Activated naive CD8-positive, alpha-beta T cell treated with anti-CD3 and anti-CD28 coated beads for 36 hours (primary cell): ENCODE results near the gene ZFYVE26. TPM values are rescaled to one million over a fixed set of nuclear protein-coding genes. Genes with fewer than 3 reads are reported as not detected.

Source experiments
- DNase-seq: peaks from one replicate; pipeline ENCODE4 v3.0.0; 2021
- H3K27ac Mint-ChIP-seq: one replicate; pipeline ENCODE4 v1.8.0; 2022; ENCODE audit warnings: mild to moderate bottlenecking, moderate library complexity, mixed read lengths
- H3K27me3 Mint-ChIP-seq: one replicate; pipeline ENCODE4 v1.8.0; 2022; ENCODE audit warnings: mild to moderate bottlenecking, mixed read lengths
- H3K36me3 Mint-ChIP-seq: one replicate; pipeline ENCODE4 v1.8.0; 2021; ENCODE audit warnings: mild to moderate bottlenecking, mixed read lengths
- H3K4me1 Mint-ChIP-seq: one replicate; pipeline ENCODE4 v1.8.0; 2021; ENCODE audit warnings: mixed read lengths
- H3K4me3 Mint-ChIP-seq: one replicate; pipeline ENCODE4 v1.8.0; 2022; ENCODE audit warnings: mild to moderate bottlenecking, moderate library complexity, mixed read lengths
- H3K9me3 Mint-ChIP-seq: one replicate; pipeline ENCODE4 v1.8.0; 2022; ENCODE audit warnings: mixed read lengths
- total RNA-seq, 2 experiments: library from RNA; stranded (reverse); gene quantifications; one replicate each; pipeline ENCODE4 v1.2.3, GENCODE V29; 2021

ZFYVE26 gene
- 10 to 100 TPM; 18.2 to 20.0 TPM for total RNA-seq

DNA sequence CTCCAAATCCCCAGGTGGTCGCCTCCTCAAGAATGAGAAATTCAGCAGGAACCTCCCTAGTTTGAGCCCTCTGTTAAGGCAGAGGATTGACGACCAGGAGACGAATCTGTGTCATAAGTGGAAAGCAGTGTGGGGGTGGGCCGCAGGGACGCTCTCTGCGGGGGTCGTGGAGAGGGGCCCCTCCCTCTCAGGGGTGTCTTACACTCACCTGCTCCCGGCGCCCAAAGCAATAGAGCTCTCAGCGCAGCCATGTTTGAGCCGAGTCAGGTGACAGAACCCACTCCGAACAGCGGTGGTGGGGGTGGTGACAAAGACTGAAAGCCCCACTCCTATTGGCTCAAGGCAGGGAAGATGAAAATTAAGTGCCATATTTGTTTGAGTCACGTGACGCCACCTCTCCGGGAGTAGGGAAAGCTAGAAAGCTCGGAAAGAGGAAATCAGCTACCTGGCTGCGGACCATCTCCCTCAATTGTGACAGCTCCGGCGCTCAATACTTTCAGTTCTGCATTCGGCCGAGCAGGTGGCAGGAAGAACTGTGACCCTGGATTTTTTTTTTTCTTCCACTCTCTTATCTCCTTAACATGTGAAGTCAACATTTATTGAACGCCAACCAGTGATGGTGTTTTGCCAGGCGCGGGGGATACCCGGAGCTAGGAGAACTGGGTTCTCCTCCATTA is at the start of gene ZFYVE26:
Gene ZFYVE26, minus strand, starts transcription at position 265 of the 677 bp plus-strand sequence. CDS start 627 bp downstream, outside the sequence.
- Mint-ChIP-seq H3K4me1 (peaks cover 38% of the 10 kb centered on the region), H3K36me3 (peaks cover 12% of the 10 kb centered on the region), H3K27me3 (no peaks in the 10 kb centered on the region), H3K27ac (peak within 1 kb of the TSS; percentile 85), H3K9me3 (no peaks in the 10 kb centered on the region), H3K4me3 (peak within 1 kb of the TSS; percentile 87)
- peak; percentile 88 for DNase-seq

- no peaks in the 10 kb centered on the region for H3K9me3 Mint-ChIP-seq
- H3K27ac Mint-ChIP-seq = no peak overlapping the region
- H3K27me3 Mint-ChIP-seq = no peaks in the 10 kb centered on the region
- no peak overlapping the region for H3K4me3 Mint-ChIP-seq
- peaks cover 19% of the 10 kb centered on the region for H3K4me1 Mint-ChIP-seq
- no peak for DNase-seq
- peaks cover 17% of the 10 kb centered on the region for H3K36me3 Mint-ChIP-seq
These were observed 46.8 kb upstream of the ZFYVE26 start for GRCh38 chr14:67863223-67863622.

DNA sequence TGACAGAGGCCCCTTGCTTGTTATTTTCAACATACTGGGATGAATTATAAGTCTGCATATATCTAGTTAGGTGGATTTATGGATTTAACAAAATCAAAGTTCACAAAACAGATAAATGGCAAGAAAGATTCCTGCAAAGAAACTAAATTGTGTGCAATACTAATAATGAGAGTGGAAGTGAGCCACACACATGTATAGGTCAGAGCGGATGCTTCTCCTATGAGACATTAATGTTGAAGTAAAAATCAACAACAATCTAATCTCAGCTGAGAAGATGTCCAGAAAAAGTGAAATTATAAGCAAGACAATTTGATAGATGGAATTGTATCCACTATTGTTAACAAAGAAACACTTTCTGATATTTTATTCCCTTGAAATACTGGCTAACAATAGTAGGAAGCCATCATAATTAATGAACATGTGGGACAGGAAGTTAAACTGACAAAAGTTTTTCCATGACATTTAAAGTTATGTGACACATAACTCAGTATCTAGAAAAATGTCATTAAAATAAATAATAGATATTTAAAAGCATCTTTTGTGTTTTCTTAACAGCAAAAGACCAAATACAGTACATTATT is 42.9 kb upstream of the ZFYVE26 start:
- Mint-ChIP-seq H3K27me3 (no peaks in the 10 kb centered on the region), H3K9me3 (no peaks in the 10 kb centered on the region), H3K36me3 (no peaks in the 10 kb centered on the region), H3K4me3 (no peak overlapping the region), H3K4me1 (peaks cover 17% of the 10 kb centered on the region), H3K27ac (no peak overlapping the region)
- DNase-seq = no peak

GRCh38 chr14:67857778-67858350 is 41.5 kb upstream of the ZFYVE26 start:
- no peak overlapping the region for H3K27ac Mint-ChIP-seq

DNA sequence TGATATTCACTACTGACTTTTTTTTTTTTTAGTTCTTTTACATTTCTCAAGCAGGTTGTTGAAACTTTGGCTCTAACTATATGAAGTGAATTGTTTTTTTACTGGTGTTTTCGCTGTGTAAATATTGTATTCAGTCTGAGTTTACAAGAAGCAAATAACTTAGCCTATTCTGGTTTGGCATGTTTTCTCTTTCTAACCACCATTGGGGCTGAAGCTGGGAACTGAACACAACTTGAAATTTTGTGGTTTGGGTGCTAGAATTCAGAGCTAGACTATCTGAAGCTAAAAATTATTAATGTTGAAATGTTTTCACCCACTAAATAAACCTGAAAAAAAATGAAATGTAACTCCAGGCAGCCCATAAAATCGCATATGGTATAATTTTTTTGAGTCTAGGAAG is 40.4 kb upstream of the ZFYVE26 start:
- Mint-ChIP-seq H3K27ac (no peak overlapping the region), H3K4me1 (peaks cover 23% of the 10 kb centered on the region), H3K27me3 (no peaks in the 10 kb centered on the region), H3K9me3 (no peaks in the 10 kb centered on the region), H3K4me3 (no peak overlapping the region), H3K36me3 (no peaks in the 10 kb centered on the region)
- no peak for DNase-seq

More at GRCh38 chr14:67857778-67858350, 41.5 kb upstream of the ZFYVE26 start:
- H3K4me1 Mint-ChIP-seq = peaks cover 21% of the 10 kb centered on the region
- H3K4me3 Mint-ChIP-seq = no peak overlapping the region
- H3K36me3 Mint-ChIP-seq = no peaks in the 10 kb centered on the region
- H3K27me3 Mint-ChIP-seq = no peaks in the 10 kb centered on the region
- no peak for DNase-seq
- H3K9me3 Mint-ChIP-seq = no peaks in the 10 kb centered on the region

DNA sequence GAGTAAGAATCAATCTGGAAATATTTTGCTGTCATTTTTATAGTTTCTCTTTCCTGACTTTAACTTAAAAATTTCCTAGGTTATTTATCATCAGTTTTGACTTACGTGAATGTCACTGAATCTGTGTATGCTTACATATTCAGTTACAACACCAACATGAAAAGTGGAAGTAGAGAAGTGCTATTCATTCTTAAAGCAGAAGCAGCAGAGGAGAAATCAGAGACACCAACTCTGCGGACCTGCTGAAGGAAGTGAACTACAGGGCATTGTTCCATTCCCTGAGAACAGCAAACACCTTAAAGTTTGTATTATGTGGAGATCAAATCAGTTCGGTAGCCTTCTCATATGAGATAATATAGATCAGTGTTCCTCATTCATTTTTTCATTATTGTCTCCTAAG is 37.3 kb upstream of the ZFYVE26 start:
- peaks cover 2% of the 10 kb centered on the region for H3K9me3 Mint-ChIP-seq
- H3K36me3 Mint-ChIP-seq = peaks cover 8% of the 10 kb centered on the region
- DNase-seq = no peak
- H3K4me1 Mint-ChIP-seq = peaks cover 17% of the 10 kb centered on the region
- H3K27me3 Mint-ChIP-seq = no peaks in the 10 kb centered on the region
- H3K27ac Mint-ChIP-seq = no peak overlapping the region
- H3K4me3 Mint-ChIP-seq = no peak overlapping the region

GRCh38 chr14:67852926-67853604 is 36.7 kb upstream of the ZFYVE26 start:
- peaks cover 7% of the 10 kb centered on the region for H3K9me3 Mint-ChIP-seq
- peaks cover 13% of the 10 kb centered on the region for H3K4me1 Mint-ChIP-seq
- peaks cover 13% of the 10 kb centered on the region for H3K36me3 Mint-ChIP-seq
- no peak overlapping the region for H3K4me3 Mint-ChIP-seq
- H3K27ac Mint-ChIP-seq = no peak overlapping the region
- no peak for DNase-seq
- no peaks in the 10 kb centered on the region for H3K27me3 Mint-ChIP-seq

GRCh38 chr14:67851785-67852410 is 35.5 kb upstream of the ZFYVE26 start:
- Mint-ChIP-seq H3K36me3 (peaks cover 23% of the 10 kb centered on the region), H3K27me3 (no peaks in the 10 kb centered on the region), H3K4me1 (peaks cover 13% of the 10 kb centered on the region), H3K27ac (no peak overlapping the region), H3K9me3 (peaks cover 13% of the 10 kb centered on the region), H3K4me3 (no peak overlapping the region)
- DNase-seq = no peak

DNA sequence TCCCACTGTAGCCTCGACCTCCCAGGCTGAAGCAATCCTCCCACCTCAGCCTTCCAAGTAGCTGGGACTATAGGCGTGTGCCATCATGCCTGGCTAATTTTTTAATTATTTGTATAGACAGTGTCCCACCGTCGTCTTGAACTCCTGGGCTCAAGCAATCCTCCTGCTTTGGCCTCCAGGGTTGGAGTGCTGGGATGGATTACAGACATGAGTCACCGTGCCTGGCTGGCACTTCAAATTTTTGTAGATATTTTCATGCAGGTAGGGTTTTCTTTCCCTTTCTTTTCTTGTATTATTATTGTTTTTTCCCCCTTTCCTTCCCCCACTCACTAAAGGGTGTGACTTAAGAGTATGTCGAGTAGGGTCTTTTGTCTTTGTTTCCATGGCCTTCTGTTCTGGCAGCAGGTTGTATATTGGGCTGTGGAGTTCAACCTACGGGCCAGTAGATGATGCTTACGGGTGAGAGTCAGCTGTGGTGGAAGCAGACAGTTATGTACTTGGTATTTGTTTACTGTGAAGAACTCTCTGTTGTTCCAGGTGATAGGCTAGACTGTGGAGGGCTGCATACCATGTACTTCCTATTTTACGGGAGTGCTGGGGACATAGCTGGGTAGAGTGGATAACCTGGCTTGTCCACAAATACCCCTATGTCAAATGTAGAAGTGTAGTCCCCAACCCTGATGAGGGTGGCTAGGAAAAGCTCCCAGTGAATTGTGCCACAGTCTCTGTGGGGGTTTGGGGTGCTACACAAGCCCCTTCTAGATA is 33.9 kb upstream of the ZFYVE26 start:
- H3K4me3 Mint-ChIP-seq = no peak overlapping the region
- no peak overlapping the region for H3K27ac Mint-ChIP-seq
- H3K4me1 Mint-ChIP-seq = peaks cover 13% of the 10 kb centered on the region
- peaks cover 31% of the 10 kb centered on the region for H3K36me3 Mint-ChIP-seq
- no peaks in the 10 kb centered on the region for H3K27me3 Mint-ChIP-seq
- peaks cover 15% of the 10 kb centered on the region for H3K9me3 Mint-ChIP-seq
- DNase-seq = no peak

GRCh38 chr14:67846029-67846610 is 29.7 kb upstream of the ZFYVE26 start:
- Mint-ChIP-seq H3K27ac (no peak overlapping the region), H3K36me3 (peaks cover 37% of the 10 kb centered on the region), H3K4me3 (no peak overlapping the region), H3K9me3 (peaks cover 15% of the 10 kb centered on the region), H3K4me1 (peaks cover 7% of the 10 kb centered on the region), H3K27me3 (no peaks in the 10 kb centered on the region)
- DNase-seq = no peak

GRCh38 chr14:67837011-67837624 is 20.7 kb upstream of the ZFYVE26 start:
- H3K36me3 Mint-ChIP-seq = peaks cover 5% of the 10 kb centered on the region
- H3K4me1 Mint-ChIP-seq = peaks cover 4% of the 10 kb centered on the region
- H3K9me3 Mint-ChIP-seq = no peaks in the 10 kb centered on the region
- no peak overlapping the region for H3K27ac Mint-ChIP-seq
- H3K27me3 Mint-ChIP-seq = no peaks in the 10 kb centered on the region
- DNase-seq = peak; percentile 30
- no peak overlapping the region for H3K4me3 Mint-ChIP-seq

DNA sequence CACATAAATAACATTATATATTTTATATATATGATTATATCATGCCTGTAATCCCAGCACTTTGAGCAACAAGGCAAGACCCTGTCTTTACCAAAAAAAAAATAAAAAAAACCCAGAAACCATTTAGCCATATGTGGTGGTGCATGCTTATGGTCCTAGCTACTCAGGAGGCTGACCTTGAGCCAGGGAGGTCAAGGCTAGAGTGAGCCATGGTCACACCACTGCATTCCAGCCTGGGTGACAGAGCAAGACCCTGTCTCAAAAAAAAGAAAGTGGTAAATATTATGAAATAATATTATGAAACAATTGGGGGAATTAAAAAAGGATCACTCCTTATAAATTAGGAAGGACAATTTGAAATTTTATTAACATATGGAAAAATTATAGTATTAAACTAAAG is 19.2 kb upstream of the ZFYVE26 start:
- Mint-ChIP-seq H3K4me1 (no peaks in the 10 kb centered on the region), H3K27me3 (no peaks in the 10 kb centered on the region), H3K36me3 (peaks cover 4% of the 10 kb centered on the region)

GRCh38 chr14:67833403-67833802 is 17.0 kb upstream of the ZFYVE26 start:
- H3K4me3 Mint-ChIP-seq = no peak overlapping the region
- H3K36me3 Mint-ChIP-seq = peaks cover 11% of the 10 kb centered on the region
- no peaks in the 10 kb centered on the region for H3K4me1 Mint-ChIP-seq
- no peaks in the 10 kb centered on the region for H3K27me3 Mint-ChIP-seq
- H3K27ac Mint-ChIP-seq = no peak overlapping the region
- no peaks in the 10 kb centered on the region for H3K9me3 Mint-ChIP-seq
- DNase-seq = no peak

More for the DNA sequence above, 19.2 kb upstream of the ZFYVE26 start:
- no peak for DNase-seq
- Mint-ChIP-seq H3K9me3 (no peaks in the 10 kb centered on the region), H3K27ac (no peak overlapping the region), H3K4me3 (no peak overlapping the region)

DNA sequence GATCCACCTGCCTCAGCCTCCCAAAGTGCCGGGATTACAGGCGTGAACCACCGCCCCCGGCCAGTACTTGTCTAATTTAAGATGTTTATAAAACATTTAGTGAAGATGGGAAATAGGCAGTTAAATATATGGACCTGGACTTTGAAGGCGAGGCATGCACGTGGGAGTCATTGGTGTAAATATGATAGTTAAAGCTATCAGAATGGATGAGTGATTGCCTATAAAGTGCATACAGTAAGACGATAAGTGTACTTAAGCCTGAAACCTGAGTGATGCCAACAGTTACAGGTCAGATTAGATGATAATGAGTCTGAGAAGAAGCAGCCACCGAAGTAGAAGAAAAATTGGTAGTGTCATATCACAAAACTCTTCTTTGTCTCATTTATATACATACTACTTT is 14.7 kb upstream of the ZFYVE26 start:
- H3K27ac Mint-ChIP-seq = no peak overlapping the region
- H3K9me3 Mint-ChIP-seq = no peaks in the 10 kb centered on the region
- H3K36me3 Mint-ChIP-seq = peaks cover 19% of the 10 kb centered on the region

More for the DNA sequence above, 14.7 kb upstream of the ZFYVE26 start:
- no peak overlapping the region for H3K4me3 Mint-ChIP-seq
- no peaks in the 10 kb centered on the region for H3K27me3 Mint-ChIP-seq
- DNase-seq = no peak
- H3K4me1 Mint-ChIP-seq = no peaks in the 10 kb centered on the region
